GM19328 (cell line): Measurements from ENCODE around the gene KISS1R.

Experiments used
- ATAC-seq: cut with Tn5 transposase; IDR thresholded peaks from one replicate; pipeline ENCODE4 v1.9.1; 2021; ENCODE audit warnings: mild to moderate bottlenecking, moderate library complexity; ENCODE audit not compliant: unreplicated experiment

The KISS1R gene

DNA sequence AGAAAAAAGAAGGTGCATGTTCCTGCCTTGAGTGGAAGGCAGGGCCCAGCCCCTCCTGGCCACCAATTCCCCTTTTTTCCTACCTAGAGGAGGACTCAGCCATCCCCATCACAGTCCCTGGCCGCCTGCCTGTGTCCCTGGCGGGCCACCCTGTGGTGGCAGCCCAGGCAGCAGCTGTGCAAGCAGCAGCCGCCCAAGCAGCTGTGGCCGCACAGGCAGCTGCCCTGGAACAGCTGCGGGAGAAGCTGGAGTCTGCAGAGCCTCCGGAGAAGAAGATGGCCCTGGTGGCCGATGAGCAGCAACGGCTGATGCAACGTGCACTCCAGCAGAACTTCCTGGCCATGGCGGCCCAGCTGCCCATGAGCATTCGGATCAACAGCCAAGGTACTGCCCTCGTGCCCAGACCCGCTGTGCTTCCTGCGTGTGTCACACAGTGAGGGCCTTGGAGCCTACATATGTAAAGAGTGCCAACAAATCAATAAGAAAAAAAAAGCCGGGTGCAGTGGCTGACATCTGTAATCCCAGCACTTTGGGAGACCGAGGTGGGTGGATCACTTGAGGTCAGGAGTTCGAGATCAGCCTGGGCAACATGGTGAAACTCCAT lies 49.5 kb downstream of the KISS1R start:
- no peak for ATAC-seq
